Erythroblast (primary cell): ENCODE data around the gene C1orf226.

Experiments
- GATA1 ChIP-seq: IDR thresholded peaks from 2 replicates; pipeline ENCODE4 v1.6.1; 2011; ENCODE audit warnings: low read depth, mild to moderate bottlenecking, control low read depth, low read length, moderate library complexity
- POLR2A ChIP-seq: IDR thresholded peaks from 2 replicates; pipeline ENCODE4 v1.6.1; 2011; ENCODE audit warnings: mild to moderate bottlenecking, low read length

DNA sequence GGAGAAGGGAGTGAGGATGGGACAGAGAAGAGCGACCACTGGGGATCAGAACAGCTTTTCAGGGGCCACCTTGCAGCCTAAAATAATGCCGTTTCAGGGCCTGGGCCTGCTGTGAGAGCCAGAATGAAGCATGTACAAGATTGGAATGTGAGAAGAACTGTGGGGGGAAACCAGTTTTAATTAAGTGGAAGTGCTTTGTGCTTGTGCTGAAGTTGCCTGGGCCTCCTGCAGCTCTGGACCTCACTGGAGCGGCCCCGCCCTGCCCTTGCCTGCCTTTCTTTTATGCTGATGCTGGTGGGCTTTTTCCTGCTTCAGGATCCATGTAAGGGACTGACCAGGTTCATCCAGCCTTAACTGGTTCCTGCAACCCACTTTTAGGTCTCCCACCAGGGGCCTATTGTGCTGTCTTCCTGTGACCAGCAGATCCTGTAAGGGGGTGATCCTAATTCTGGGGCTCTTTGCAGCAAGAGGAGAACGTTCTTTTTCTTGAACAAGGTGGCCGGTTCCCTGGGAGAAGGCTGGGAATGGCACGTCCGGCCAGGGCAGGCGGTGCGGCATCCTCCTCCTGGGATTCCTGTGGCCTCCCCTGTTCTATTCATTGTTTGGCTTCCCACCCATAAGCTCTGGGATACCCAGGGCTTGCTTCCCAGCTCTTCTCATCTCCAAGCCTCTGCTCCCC is 3.2 kb downstream of the C1orf226 start:
- TF ChIP-seq POLR2A (no peak), GATA1 (no peak)
